Measurements from ENCODE around the gene PRM3.

PRM3 gene

GRCh38 chr16:11258553-11259492, 14.6 kb downstream of the PRM3 start:
- DNase-seq = peak in 1 of 2 experiments; percentile 38

GRCh38 chr16:11257131-11257938, 16.1 kb downstream of the PRM3 start:
- DNase-seq = peak; percentile 53 to 57

GRCh38 chr16:11256661-11257130, 16.7 kb downstream of the PRM3 start:
- peak; percentile 43 to 51 for DNase-seq

GRCh38 chr16:11255737-11256660, 17.4 kb downstream of the PRM3 start, which contains the start of gene SOCS1:
Gene SOCS1 (minus strand): TSS chr16:11256204. CDS start chr16:11255478, 726 bp downstream.
- peak; percentile 86 to 94 for DNase-seq

- DNase-seq = peak in 1 of 2 experiments; percentile 51
These were observed 18.3 kb downstream of the PRM3 start for GRCh38 chr16:11254913-11255736.

GRCh38 chr16:11253995-11254912, 19.2 kb downstream of the PRM3 start:
- DNase-seq = peak; percentile 21 to 49

- peak; percentile 35 to 44 for DNase-seq
These were observed 20.1 kb downstream of the PRM3 start for GRCh38 chr16:11253009-11253994.

- peak in 1 of 2 experiments; percentile 14 for DNase-seq
These were observed 20.9 kb downstream of the PRM3 start for GRCh38 chr16:11252482-11252931.

GRCh38 chr16:11251525-11252481, 21.6 kb downstream of the PRM3 start:
- peak; percentile 78 to 85 for DNase-seq

GRCh38 chr16:11250786-11251524, 22.5 kb downstream of the PRM3 start:
- peak in 1 of 2 experiments; percentile 16 for DNase-seq

- peak in 1 of 2 experiments; percentile 36 for DNase-seq
These were observed 23.2 kb downstream of the PRM3 start for GRCh38 chr16:11250091-11250785.

- DNase-seq = peak in 1 of 2 experiments; percentile 26
These were observed 24.0 kb downstream of the PRM3 start for GRCh38 chr16:11249233-11250061.

GRCh38 chr16:11248133-11248532, 25.3 kb downstream of the PRM3 start:
- DNase-seq = no peak

GRCh38 chr16:11245988-11246387, 27.4 kb downstream of the PRM3 start:
- DNase-seq = no peak

- no peak for DNase-seq
These were observed 28.1 kb downstream of the PRM3 start for GRCh38 chr16:11245222-11245737.

All from stimulated activated CD4-positive, alpha-beta T cell treated with anti-CD3 and anti-CD28 coated beads, Interleukin-4, amount 100 ng/mL, for 4 hours (primary cell).